Gastrocnemius medialis (tissue), 4 donors: ENCODE measurements around the gene LPCAT1.

Experiments
- CTCF ChIP-seq, 5 experiments: fragments of 450-650 bp in 3 of 5; fragments of 200-600 bp in 2 of 5; sonication (generic) in 2 of 5; IDR thresholded peaks in 4 of 5; conservative IDR thresholded peaks in 1 of 5; 1 replicate in 4 of 5; 2 replicates in 1 of 5; pipeline ENCODE4 v1.5.1; 2016 to 2019; ENCODE audit warnings: antibody characterized with exemption in 5 of 5, mild to moderate bottlenecking in 3 of 5, moderate library complexity in 3 of 5
- POLR2A ChIP-seq, 2 donors: fragments of 450-650 bp; IDR thresholded peaks; one replicate each; pipeline ENCODE4 v1.6.1; 2017; ENCODE audit warnings: antibody characterized with exemption in 2 of 2, mild to moderate bottlenecking in 2 of 2, moderate library complexity in 2 of 2

GRCh38 chr5:1428107-1428506 is 95.7 kb downstream of the LPCAT1 start:
- no peak for TF ChIP-seq POLR2A (IDR thresholded peaks at IDR 0.05)
- no peak for TF ChIP-seq CTCF (IDR thresholded peaks at IDR 0.05 in 4 of 5, conservative IDR thresholded peaks at IDR 0.05 in 1 of 5)
